Breast epithelium (tissue), 3 donors: ENCODE results near the gene LAMC1.

Experiments
- POLR2A ChIP-seq: fragments of 450-650 bp; IDR thresholded peaks from one replicate; pipeline ENCODE4 v1.6.1; 2016; ENCODE audit warnings: antibody characterized with exemption, mild to moderate bottlenecking, moderate library complexity
- POLR2AphosphoS5 ChIP-seq, 3 donors: sonication (generic); formaldehyde crosslinking; IDR thresholded peaks; one replicate each; pipeline ENCODE4 v1.6.1; 2017; ENCODE audit warnings: antibody characterized with exemption in 3 of 3
- TF ChIP-seq, protein P1 (sequence below), 3 donors: fragments of 450-650 bp; IDR thresholded peaks; one replicate each; pipeline ENCODE4 v1.5.1; 2016 to 2017; ENCODE audit warnings: antibody characterized with exemption in 3 of 3, mild to moderate bottlenecking in 3 of 3, moderate library complexity in 3 of 3

DNA sequence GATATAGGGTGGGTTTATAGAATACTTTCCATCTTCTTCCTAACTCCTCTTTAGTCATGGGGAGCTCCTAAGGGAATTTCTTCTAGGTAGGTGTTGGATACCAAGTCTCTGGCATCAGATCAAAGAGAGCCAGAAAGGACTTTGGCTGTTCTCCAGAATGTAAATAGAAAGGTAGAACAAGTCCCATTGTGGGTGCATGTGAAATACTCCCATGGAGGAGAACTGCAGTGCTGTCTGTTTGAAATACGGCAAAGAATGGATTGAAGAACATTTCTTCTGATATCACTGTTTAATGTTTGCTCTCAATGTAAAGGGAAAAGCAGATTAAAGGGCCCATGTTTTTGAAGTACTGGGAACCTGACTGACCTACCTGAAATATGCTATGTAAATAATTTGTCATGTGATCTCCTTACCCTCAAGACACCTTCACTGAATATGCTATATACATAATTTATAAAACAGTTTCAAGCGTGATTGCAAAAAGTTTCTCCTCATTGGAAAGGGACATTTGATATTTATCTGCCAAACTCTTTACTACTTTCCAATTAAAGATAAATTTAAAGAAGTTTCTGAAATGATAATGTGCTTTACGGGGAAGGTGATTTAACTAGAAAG, 65.9 kb downstream of the LAMC1 start:
- TF ChIP-seq, protein P1, sequence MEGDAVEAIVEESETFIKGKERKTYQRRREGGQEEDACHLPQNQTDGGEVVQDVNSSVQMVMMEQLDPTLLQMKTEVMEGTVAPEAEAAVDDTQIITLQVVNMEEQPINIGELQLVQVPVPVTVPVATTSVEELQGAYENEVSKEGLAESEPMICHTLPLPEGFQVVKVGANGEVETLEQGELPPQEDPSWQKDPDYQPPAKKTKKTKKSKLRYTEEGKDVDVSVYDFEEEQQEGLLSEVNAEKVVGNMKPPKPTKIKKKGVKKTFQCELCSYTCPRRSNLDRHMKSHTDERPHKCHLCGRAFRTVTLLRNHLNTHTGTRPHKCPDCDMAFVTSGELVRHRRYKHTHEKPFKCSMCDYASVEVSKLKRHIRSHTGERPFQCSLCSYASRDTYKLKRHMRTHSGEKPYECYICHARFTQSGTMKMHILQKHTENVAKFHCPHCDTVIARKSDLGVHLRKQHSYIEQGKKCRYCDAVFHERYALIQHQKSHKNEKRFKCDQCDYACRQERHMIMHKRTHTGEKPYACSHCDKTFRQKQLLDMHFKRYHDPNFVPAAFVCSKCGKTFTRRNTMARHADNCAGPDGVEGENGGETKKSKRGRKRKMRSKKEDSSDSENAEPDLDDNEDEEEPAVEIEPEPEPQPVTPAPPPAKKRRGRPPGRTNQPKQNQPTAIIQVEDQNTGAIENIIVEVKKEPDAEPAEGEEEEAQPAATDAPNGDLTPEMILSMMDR (IDR thresholded peaks at IDR 0.05): no peak
- TF ChIP-seq POLR2AphosphoS5 (IDR thresholded peaks at IDR 0.05) (no peak), POLR2A (no peak)
